ENCODE results near the gene CHMP1A. TPM values are rescaled to one million over a fixed set of nuclear protein-coding genes. Genes with fewer than 3 reads are reported as not detected.
"Not testable (repeated sequence)": the region's sequence is repeated elsewhere in the genome, so short reads cannot be mapped to it uniquely, and the experiment has no call there.

The CHMP1A gene
- total RNA-seq, 1 experiment from 2014 or later = 107 TPM

- DNase-seq (ENCODE audit: low read depth) = no peak
Measured at GRCh38 chr16:89658221-89658879, 842 bp upstream of the CHMP1A start.

- DNase-seq (ENCODE audit: low read depth) = no peak
Measured at GRCh38 chr16:89656435-89657121, 930 bp downstream of the CHMP1A start.

DNA sequence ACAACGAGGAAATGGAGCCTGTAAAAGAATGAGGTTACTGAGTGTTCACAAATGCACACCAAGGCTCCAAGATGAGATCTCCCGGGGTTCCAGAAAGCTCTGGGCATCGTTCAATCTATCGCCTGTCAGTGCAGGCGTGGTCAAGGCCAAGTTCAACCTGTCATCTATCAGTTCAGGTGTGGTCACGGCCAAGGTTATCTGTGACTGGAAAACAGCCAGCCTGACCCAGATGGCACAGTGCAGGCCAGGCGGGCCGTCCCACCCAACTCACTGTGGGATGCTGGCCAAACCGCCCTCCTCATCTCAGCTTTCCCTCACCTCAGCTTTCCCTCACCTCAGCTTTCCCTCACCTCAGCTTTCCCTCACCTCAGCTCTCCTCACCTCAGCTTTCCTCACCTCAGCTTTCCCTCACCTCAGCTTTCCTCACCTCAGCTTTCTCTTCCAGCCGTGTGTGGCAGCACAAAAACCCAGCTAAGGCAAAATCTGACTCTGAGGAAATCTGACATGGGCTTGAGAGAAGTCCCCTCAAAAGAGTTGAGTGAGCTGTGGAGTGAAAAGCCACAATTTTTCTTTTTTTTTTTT, 2.4 kb downstream of the CHMP1A start:
- no peak for DNase-seq (ENCODE audit: low read depth)

GRCh38 chr16:89653656-89654295, 3.7 kb downstream of the CHMP1A start:
- DNase-seq (ENCODE audit: low read depth) = no peak

DNA sequence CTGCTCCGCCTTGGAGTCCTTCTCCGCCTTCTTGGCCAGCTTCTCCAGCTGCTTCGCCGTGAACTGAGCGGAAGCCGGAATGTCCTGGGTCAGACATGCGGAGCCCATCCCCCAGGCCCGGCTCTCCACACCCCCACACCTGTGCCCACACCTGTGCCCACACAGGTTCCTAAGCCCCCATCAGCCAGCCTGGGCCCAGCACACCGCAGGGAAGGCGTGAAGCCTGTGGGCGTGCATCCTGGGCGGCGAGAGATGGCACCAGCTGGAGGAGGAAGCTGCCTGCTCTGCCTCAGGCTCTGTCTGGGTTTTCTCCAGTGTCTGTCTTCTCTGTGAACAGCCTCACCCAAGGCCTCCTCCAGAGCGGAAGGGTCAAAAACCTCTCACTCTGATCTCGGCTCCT, 5.9 kb downstream of the CHMP1A start:
- DNase-seq (ENCODE audit: low read depth) = no peak

DNA sequence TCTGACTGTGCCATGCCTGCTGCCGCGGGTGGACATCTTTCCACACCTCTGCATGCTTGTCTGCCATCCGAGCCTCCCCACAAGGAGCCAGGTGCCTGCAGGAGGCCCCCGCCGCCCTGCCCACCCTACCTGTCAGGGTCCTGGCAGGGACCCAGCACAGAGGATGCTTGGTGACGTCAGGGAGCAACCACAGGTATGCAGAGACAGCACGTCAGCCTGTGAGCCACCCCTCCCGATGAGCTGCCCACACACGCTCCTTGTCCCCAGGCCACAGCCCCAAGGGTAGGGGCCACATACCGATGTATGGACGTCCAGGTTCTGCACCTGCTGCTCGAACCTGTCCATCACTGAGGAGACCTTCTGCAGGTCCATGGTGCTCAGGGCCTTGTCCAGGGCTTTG, 10.6 kb downstream of the CHMP1A start:
- no peak for DNase-seq (ENCODE audit: low read depth)

DNA sequence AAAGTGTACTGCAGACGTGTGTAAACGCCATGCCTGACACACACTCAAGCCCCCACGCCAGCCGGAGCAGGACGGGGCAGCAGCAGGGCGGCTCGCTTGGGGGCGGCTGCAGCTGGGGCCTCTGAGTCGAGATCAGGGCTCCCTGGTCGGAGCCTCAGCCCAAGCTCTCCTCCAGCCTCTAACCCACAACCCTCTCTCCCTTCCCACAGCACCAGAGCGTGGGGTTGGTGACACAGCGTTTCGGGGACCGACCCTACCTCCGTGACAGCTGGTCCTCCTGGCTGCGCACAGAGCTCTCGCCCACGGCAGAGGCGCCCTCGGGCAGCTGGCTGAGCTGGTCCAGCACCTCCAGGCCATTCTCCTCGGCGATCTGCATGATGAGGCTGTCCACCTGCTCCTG, 11.2 kb downstream of the CHMP1A start:
- no peak for DNase-seq (ENCODE audit: low read depth)

DNA sequence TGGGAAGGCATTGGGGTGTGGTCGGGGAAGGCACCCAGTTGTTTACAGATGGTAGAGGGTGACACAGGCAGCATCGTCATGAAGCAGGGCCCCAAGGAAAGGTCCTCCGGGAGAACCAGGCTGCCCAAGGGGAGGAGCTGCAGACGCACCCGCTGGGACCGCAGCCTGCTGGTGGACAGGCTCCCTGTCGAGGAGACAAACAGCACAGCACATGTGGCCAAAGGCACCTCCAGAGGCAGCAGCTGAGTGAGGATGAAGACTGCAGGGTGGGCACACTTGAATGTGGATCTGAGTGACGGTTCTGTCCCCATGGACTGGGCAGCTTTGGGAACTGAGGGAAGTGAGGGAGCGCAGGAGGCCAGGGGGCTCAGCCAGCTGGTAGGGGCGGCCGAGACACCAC, 12.4 kb downstream of the CHMP1A start:
- no peak for DNase-seq (ENCODE audit: low read depth)

DNA sequence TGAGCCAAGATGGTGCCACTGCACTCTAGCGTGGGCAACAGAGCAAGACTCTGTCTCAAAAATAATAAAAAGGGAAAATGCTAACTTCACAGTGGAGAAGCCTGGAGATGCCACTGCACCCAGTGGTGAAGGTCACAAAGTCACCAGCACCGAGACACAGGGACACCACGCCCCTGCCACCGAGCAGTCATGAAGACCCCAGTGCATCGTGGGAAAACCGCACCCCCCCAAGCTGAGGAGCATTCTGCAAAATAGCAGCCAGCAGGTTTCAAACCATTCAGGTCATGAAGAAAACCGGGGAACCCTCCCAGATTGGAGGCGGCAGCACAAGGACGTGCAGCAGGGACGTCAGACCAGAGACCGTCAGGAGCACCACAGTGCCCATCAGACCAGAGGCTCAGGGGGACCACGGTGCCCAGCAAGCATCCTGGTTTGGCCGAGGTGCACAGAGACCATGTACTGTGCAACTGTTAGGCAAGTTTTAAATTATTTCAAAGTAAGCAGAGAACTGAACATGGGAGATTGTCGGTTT, 13.7 kb downstream of the CHMP1A start:
- no peak for DNase-seq (ENCODE audit: low read depth)

- DNase-seq (ENCODE audit: low read depth) = no peak
Measured at GRCh38 chr16:89642574-89642973, 14.9 kb downstream of the CHMP1A start.

- no peak for DNase-seq (ENCODE audit: low read depth)
Measured at GRCh38 chr16:89641458-89642119, 15.9 kb downstream of the CHMP1A start.

DNA sequence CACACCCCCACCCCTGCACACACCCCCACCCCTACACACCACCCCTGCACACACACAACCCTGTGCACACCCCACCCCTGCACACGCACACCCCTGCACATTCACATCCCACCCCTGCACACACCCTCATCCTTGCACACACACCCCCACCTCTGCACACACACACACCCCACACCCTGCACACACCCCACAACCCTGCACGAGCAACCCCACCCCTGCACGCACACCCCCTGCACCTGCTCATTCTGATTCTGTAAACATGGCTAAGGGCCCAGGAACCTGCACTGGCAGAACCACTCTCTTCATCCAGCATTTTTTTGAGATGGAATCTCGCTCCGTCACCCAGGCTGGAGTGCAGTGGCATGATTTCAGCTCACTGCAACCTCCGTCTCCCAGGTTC, 18.1 kb downstream of the CHMP1A start:
- DNase-seq (ENCODE audit: low read depth) = no peak

DNA sequence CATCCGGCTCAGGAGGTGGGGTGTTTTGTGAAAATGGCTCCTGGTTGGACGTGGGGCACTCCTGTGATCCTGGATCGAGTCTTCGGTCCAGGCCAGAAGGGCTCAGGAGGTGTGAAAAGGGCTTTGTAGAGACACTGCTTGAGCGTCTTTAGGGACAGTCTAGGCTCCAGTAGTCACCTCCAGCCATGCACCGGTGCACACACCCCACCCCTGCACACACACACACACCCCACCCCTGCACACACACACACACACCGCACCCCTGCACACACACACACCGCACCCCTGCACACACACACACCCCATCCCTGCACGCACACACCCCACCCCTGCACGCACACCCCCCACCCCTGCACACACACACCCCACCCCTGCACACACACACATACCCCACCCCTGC, 19.1 kb downstream of the CHMP1A start:
- no peak for DNase-seq (ENCODE audit: low read depth)

DNA sequence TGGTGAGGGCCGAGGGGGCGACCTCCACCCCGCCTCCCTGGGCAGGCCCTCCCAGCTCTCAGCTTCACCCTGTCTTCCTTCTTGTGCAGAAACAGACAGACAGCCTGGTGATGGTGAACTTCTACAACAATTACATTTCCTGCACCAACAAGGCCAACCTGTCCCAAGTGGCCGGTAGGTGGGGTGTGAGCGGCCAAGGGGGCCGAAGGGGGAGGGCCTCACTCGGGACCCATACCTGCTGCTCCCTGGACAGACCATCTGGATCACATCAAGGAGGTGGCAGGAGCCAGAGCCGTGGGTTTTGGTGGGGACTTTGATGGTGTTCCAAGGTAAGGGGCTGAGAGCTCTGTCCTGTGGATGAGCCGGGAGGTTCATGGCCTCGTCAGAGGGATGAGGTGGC, 20.1 kb downstream of the CHMP1A start:
- DNase-seq (ENCODE audit: low read depth) = no peak

DNA sequence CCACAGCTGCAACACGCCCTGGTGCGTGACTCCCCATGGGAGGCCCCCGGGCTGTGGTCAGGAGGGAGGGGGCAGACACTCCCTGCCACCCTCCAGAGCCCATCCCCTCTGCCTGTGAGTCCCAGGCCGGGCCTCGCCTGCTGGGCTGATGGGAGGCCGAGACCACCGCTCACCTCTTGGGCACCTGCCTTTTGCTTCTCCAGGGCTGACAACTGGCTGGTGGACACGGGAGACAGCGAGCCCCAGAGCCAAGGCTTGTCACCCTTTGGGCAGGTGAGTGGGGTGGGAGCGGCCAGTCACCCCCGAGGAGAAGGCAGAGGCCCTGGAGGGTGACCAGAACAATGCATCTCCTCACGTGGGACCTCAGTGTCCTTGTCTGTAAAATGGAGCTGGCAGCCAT, 20.8 kb downstream of the CHMP1A start:
- DNase-seq (ENCODE audit: low read depth) = no peak

- not testable (repeated sequence) for DNase-seq (ENCODE audit: low read depth)
Measured at GRCh38 chr16:89634463-89635385, 22.8 kb downstream of the CHMP1A start.

GRCh38 chr16:89633064-89633631, 24.4 kb downstream of the CHMP1A start:
- DNase-seq (ENCODE audit: low read depth) = peak; percentile 92

GRCh38 chr16:89629827-89630610, 27.5 kb downstream of the CHMP1A start:
- DNase-seq (ENCODE audit: low read depth) = no peak

Measured in LHCN-M2 (cell line).